GM19372 (cell line): Measurements from ENCODE around the gene PTCRA.
"Not testable (repeated sequence)": the region's sequence is repeated elsewhere in the genome, so short reads cannot be mapped to it uniquely, and the experiment has no call there.

Experiments used
- ATAC-seq: cut with Tn5 transposase; IDR thresholded peaks from one replicate; pipeline ENCODE4 v1.9.1; 2021; ENCODE audit warnings: mild to moderate bottlenecking, low read depth, moderate library complexity; ENCODE audit not compliant: unreplicated experiment

PTCRA gene

GRCh38 chr6:42938987-42939809, 23.3 kb downstream of the PTCRA start:
- ATAC-seq: no peak

- ATAC-seq: no peak
Measured at GRCh38 chr6:42939810-42940167, 23.9 kb downstream of the PTCRA start.

- ATAC-seq: no peak
Measured at GRCh38 chr6:42940493-42941045, 24.7 kb downstream of the PTCRA start.

GRCh38 chr6:42941356-42941755, 25.5 kb downstream of the PTCRA start:
- ATAC-seq: not testable (repeated sequence)

GRCh38 chr6:42942444-42942843, 26.6 kb downstream of the PTCRA start:
- no peak for ATAC-seq

- ATAC-seq: no peak
Measured at GRCh38 chr6:42947950-42948349, 32.1 kb downstream of the PTCRA start.

GRCh38 chr6:42952389-42952788, 36.5 kb downstream of the PTCRA start:
- no peak for ATAC-seq

- not testable (repeated sequence) for ATAC-seq
Measured at GRCh38 chr6:42954405-42954804, 38.6 kb downstream of the PTCRA start.

- no peak for ATAC-seq
Measured at GRCh38 chr6:42958125-42958524, 42.3 kb downstream of the PTCRA start.

- no peak for ATAC-seq
Measured at GRCh38 chr6:42959917-42960242, 44.0 kb downstream of the PTCRA start.

GRCh38 chr6:42960243-42961019, 44.6 kb downstream of the PTCRA start, which contains the start of gene GNMT:
Gene GNMT (plus strand): TSS chr6:42960754. CDS start chr6:42960768, 14 bp downstream.
- ATAC-seq: no peak

GRCh38 chr6:42961020-42961470, 45.2 kb downstream of the PTCRA start:
- ATAC-seq: no peak

GRCh38 chr6:42962096-42962495, 46.2 kb downstream of the PTCRA start:
- no peak for ATAC-seq

GRCh38 chr6:42962502-42963178, 46.8 kb downstream of the PTCRA start:
- no peak for ATAC-seq

- ATAC-seq: no peak
Measured at GRCh38 chr6:42963179-42963854, 47.5 kb downstream of the PTCRA start.

GRCh38 chr6:42963855-42964605, 48.2 kb downstream of the PTCRA start:
- ATAC-seq: no peak

GRCh38 chr6:42966571-42966970, 50.7 kb downstream of the PTCRA start:
- ATAC-seq: no peak

GRCh38 chr6:42967228-42967627, 51.4 kb downstream of the PTCRA start:
- ATAC-seq: no peak

- ATAC-seq: no peak
Measured at GRCh38 chr6:42968126-42968701, 52.4 kb downstream of the PTCRA start.
